Stimulated activated CD4-positive, alpha-beta T cell treated with anti-CD3 and anti-CD28 coated beads, Interleukin-4, amount 100 ng/mL, for 4 hours (primary cell): Measurements from ENCODE around the gene CROCC.
A peak's percentile ranks its signal among the peaks of the same experiment; 100 is the strongest.
"Not testable (repeated sequence)": the region's sequence is repeated elsewhere in the genome, so short reads cannot be mapped to it uniquely, and the experiment has no call there.

Experiments used
- DNase-seq, 2 experiments: peaks; one replicate each; pipeline ENCODE4 v3.0.0-alpha.2; 2020

Gene CROCC

GRCh38 chr1:16921391-16922185 lies at the start of gene CROCC:
TSS of gene CROCC (plus strand) at chr1:16921931. CDS start at chr1:16922019, 88 bp downstream.
- DNase-seq = no peak

- DNase-seq = peak; percentile 20 to 54
Observed at GRCh38 chr1:16872152-16873075, 49.3 kb upstream of the CROCC start.

GRCh38 chr1:16873076-16873879 lies 48.5 kb upstream of the CROCC start:
- DNase-seq = peak; percentile 62 to 66

- not testable (repeated sequence) for DNase-seq
Observed at GRCh38 chr1:16874968-16875765, 46.6 kb upstream of the CROCC start.

- DNase-seq = not testable (repeated sequence)
Observed at GRCh38 chr1:16881742-16882141, 40.0 kb upstream of the CROCC start.

- no peak for DNase-seq
Observed at GRCh38 chr1:16882986-16883385, 38.7 kb upstream of the CROCC start.

GRCh38 chr1:16884487-16884886 lies 37.2 kb upstream of the CROCC start:
- not testable (repeated sequence) for DNase-seq

- no peak for DNase-seq
Observed at GRCh38 chr1:16886860-16887605, 34.7 kb upstream of the CROCC start.

- peak; percentile 42 to 61 for DNase-seq
Observed at GRCh38 chr1:16888860-16889816, 32.6 kb upstream of the CROCC start.

GRCh38 chr1:16890539-16891021 lies 31.2 kb upstream of the CROCC start:
- DNase-seq = not testable (repeated sequence)

- not testable (repeated sequence) for DNase-seq
Observed at GRCh38 chr1:16891057-16891456, 30.7 kb upstream of the CROCC start.

GRCh38 chr1:16892978-16893525 lies 28.7 kb upstream of the CROCC start:
- DNase-seq = not testable (repeated sequence)

GRCh38 chr1:16893796-16894195 lies 27.9 kb upstream of the CROCC start:
- not testable (repeated sequence) for DNase-seq

GRCh38 chr1:16894338-16894737 lies 27.4 kb upstream of the CROCC start:
- DNase-seq = not testable (repeated sequence)

- not testable (repeated sequence) for DNase-seq
Observed at GRCh38 chr1:16895233-16895597, 26.5 kb upstream of the CROCC start.

GRCh38 chr1:16895598-16896315 lies 26.0 kb upstream of the CROCC start, which contains the start of gene RNU1-2:
TSS of gene RNU1-2 (plus strand) at chr1:16895980.
- DNase-seq = peak; percentile 79 to 83

GRCh38 chr1:16896316-16897055 lies 25.2 kb upstream of the CROCC start:
- DNase-seq = peak; percentile 66 to 69

- not testable (repeated sequence) for DNase-seq
Observed at GRCh38 chr1:16897653-16898052, 24.1 kb upstream of the CROCC start.
